HG03378 (cell line): Measurements from ENCODE around the gene FRG2B.
"Not testable (repeated sequence)": the region's sequence is repeated elsewhere in the genome, so short reads cannot be mapped to it uniquely, and the experiment has no call there.

Experiments used
- ATAC-seq: cut with Tn5 transposase; IDR thresholded peaks from one replicate; pipeline ENCODE4 v1.9.1; 2021; ENCODE audit warnings: mild to moderate bottlenecking, moderate library complexity; ENCODE audit not compliant: unreplicated experiment

The FRG2B gene

DNA sequence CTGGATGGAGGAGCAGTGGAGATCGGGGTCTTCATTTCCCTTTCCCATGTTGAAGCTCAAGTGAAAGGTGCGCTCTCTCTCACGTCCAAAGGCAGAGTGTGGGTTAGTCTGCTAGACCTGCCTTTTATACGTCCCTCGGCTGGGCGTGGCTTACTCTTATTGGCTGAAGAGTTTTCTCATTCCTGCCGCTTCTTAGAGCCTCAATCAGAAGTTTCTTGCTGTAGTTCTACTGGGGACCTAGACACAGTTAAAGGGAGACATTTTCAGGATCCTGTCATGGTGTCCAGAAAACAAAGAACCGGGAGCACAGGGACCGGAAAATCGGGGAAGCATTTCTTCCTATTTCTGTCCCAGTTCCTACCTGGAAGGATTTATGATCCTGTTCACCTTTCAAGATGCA is at the start of gene FRG2B:
TSS of gene FRG2B (minus strand) at position 101 of the 400 bp plus-strand sequence. CDS start at position 48, 53 bp downstream.
- not testable (repeated sequence) for ATAC-seq

DNA sequence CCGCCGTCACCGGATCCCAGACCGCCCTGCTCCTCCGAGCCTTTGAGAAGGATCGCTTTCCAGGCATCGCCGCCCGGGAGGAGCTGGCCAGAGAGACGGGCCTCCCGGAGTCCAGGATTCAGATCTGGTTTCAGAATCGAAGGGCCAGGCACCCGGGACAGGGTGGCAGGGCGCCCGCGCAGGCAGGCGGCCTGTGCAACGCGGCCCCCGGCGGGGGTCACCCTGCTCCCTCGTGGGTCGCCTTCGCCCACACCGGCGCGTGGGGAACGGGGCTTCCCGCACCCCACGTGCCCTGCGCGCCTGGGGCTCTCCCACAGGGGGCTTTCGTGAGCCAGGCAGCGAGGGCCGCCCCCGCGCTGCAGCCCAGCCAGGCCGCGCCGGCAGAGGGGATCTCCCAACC is 40.9 kb upstream of the FRG2B start:
- ATAC-seq = not testable (repeated sequence)

DNA sequence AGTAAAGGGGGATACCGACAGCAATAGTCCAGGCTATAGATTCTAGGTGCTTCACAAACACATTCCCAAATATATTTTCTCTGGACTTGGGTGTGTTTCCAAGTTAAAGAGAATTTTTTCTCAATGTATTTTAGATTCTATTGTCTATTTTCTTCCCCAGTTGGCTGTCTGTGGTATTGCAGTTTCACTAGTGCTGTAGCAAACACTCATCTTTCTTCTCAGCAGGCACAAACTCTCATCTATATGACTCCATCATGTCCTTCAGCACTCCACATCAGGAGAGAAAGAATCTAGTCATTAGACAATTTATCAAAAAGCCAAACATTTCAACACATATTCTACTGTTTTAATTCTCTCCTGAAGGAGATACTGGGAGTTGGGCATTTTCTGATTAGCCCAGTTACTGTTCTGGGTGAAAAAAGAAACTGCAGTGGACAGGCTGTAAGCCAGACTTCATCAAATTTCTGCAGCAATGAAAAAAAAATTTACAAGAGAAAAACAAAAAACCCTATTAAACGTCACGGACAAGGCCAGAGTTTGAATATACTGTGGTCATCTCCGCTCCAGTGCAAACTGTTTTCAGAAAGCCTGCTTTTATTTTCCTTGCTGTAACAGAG is 37.1 kb upstream of the FRG2B start:
- not testable (repeated sequence) for ATAC-seq

DNA sequence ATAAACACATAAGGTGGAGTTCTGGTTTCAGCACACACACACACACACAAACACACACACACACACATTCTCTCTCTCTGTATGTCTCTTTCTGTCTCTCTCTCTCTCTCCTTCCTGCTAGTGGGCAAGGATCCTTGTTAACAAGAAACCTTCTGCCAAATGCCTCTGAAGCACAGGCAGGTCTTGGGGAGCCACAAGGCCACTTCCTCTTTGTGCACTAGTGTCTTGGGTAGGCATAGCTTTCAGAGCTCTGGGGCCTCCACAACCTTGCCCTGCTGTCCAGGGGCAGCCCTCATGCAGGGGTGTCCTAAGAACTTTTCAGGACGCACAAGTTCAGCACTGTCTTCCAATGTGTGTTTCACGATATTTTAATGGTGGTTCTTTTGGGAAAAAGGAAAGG is 34.5 kb upstream of the FRG2B start:
- not testable (repeated sequence) for ATAC-seq

DNA sequence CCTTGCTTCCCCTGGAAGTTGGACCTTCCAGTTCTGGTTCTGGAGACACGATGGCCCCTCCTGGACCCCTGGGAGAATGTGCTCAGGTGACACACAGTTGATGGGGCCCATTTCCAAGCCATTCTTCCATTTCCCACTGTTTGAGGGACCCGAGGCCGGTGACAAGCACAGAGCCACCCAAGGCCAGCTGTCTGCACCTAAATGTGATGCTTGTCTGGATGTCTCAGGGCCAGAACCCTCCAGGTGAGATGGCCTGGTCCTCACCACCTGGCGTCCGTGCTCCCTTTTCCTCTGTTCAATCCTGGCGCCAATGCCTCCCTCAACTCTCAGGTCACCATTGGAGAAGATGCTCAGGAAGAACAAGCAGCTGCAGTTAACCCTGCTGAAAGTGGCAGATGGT is 33.9 kb upstream of the FRG2B start:
- ATAC-seq = not testable (repeated sequence)

- ATAC-seq = not testable (repeated sequence)
Observed at GRCh38 chr10:133657276-133657675, 30.7 kb upstream of the FRG2B start.

DNA sequence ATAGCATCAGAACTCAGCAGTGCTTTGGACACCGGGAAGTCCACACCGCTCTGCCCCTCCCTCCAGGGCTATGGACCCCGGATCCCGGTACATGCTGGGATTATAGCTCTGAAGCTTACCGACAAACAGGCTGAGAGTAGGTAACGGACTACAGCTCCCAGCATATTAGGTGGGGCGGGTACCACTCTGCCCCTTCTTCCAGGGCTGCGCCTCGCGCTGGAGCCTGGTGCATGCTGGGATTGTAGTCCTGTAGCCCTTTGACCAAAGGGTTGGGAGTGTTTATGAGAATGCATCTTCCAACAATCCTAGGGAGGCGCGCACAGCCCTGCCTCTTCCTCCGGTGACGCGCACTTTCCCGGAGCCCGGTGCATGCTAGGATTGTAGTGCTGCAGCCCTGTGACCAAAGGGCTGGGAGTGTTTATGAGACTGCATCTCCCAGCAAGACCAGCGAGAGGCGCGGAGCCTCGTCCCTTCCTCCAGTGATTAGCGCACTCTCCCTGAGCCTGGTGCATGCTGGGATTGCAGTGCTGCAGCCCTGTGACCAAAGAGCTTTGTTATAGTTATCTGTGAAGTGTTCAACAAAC is 22.4 kb upstream of the FRG2B start:
- not testable (repeated sequence) for ATAC-seq

GRCh38 chr10:133647075-133647748 is 20.6 kb upstream of the FRG2B start:
- ATAC-seq = peak; percentile 92

DNA sequence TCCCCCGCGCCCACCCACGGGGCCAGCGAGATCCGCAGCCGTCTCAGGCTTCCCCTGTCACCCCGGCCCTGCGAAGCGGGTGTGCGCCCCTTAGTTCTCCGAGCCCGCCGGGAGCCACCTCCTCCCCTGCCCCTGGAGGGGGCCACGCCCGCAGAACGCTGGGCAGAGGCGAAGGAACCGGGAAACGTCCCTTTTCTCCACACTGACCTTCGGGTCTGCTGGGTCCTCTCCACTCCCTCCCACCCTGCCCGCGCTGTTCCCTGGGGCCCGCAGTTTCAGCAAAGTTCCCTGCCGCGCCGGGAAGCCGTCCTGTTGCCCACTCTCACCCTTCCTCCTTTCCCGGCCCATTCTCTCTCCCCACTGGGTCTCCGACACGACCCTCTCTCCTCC is 11.2 kb upstream of the FRG2B start:
- not testable (repeated sequence) for ATAC-seq

DNA sequence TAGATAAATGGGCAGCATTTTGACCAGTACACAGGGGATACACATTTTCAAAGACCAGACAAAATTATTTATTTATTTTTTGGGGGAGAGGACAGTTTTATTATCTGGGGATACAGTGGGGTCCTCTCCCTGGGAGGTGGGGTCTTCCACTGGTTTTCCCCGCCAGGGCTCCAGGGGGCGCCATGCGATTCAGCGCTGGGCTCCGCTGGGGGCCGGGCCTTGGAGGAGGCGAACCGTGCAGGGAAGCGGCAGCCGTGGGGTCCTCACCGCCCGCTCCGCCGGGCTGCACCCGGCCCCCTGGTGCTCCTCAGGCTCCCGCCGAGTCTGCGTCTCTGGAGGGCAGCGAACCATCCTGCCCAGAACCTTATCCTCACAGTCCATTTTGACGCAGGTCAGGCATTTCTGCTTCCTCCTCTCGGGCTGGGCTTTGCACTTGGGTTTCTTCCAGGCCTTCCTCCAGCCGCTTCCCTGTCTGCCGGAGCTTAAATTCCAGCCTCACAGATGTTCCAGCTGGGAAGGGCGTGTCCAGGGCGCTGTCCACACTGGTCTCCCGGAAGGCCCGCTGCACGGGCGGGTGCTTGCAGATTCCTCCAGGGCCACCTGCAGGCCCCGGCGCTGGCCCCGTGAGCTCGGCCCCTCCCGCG is 10.7 kb upstream of the FRG2B start:
- ATAC-seq = not testable (repeated sequence)

DNA sequence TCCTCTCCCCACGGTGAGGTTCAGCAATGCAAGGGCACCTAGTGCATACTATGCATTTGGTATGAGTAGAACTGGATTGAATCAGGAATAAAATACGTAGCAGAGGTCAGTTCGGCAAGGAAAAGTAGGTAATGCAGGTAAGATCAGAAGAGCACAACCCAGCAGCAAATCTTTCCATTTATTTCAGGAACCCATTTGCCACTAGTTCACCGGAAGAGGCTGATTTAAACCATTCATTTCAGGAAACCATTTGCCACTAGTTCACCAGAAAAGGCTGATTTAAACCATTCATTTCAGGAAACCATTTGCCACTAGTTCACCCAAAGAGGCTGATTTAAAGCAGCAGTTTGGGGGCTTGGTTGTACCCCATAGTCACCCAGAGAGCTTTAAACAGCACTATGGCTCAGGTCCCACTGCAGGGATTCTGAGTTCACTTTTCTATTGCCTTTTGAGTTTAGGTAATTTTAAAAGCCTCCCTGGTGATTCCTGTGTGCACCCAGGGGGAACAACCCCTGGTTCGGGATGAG is 4.2 kb upstream of the FRG2B start:
- ATAC-seq = not testable (repeated sequence)

DNA sequence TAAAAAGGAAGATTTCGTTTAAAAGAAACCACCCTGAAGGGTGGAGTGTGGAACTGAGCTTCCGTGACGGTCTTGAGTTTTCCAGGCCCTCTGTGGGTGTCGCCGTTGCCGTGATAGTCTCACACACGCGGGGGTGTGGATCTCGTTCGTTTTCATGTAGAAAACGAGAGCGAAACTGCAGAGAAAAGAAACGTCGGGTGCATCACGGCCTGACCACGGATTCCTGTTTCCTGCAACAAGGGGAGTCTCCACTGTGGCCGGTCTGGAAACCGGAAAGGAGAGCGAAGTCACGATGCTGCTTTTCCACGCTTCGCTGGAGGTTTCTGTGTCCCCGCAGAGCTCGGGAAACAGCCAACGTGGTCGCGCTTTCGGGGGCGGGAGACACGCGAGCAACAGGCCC is 4.1 kb downstream of the FRG2B start:
- not testable (repeated sequence) for ATAC-seq

DNA sequence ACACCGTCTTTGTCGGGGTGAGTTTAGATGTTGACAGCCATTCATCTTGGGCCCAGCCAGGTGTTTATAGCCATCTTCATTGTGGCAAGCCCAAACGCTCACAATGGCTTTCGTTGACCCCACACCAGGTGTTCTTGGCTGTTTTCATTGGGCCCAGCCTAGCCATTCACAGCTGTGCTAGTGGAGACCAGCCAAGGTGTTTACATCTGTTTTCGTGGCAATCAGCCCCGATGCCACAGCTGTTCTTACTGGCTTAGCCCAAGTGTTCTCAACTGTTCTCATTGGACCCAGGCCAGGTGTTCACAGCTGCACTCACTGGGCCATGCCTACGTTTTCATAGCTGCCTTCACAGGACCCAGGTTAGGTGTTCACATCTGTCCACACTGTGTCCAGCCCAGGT is 7.7 kb downstream of the FRG2B start:
- ATAC-seq = no peak

- ATAC-seq = no peak
Observed at GRCh38 chr10:133617196-133617595, 9.4 kb downstream of the FRG2B start.

GRCh38 chr10:133616371-133617130 is 10.0 kb downstream of the FRG2B start:
- ATAC-seq = no peak

- no peak for ATAC-seq
Observed at GRCh38 chr10:133614830-133615580, 11.6 kb downstream of the FRG2B start.

DNA sequence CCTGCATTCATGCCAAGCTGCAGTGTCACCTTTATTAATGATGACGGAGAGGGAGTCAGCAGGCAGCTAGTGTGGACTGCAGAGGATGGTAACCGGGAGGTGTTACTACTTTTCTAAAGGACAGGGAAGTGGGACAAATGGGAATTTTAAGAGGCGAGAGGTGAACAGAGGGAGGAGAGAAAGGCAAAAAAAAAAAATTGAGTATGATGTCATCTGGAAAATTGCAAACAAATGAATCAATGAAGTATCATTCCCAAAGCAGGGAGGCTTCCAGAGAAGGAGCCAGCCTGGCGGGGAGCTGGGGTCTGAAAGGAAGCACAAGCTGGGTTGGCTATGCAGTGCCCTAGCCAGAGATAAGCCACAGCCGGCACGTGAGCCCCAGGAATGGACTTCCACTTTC is 12.9 kb downstream of the FRG2B start:
- no peak for ATAC-seq

DNA sequence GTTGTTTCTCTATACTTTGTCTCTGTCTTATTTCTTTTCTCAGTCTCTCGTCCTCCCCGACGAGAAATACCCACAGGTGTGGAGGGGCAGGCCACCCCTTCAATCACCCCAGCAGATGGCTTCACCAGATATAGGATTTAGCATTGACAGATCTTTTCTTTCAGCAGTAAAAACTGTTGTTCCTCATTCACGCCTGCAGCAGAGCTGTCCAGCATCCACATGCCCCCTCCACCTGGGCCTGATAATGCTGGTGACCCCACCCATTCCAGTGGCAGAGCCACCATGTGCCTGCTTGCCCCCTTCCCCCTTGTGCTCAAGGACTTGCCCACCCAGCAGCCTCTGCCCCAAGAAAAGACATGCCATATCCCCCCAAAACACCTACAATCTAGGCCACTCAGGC is 15.5 kb downstream of the FRG2B start:
- ATAC-seq = no peak

DNA sequence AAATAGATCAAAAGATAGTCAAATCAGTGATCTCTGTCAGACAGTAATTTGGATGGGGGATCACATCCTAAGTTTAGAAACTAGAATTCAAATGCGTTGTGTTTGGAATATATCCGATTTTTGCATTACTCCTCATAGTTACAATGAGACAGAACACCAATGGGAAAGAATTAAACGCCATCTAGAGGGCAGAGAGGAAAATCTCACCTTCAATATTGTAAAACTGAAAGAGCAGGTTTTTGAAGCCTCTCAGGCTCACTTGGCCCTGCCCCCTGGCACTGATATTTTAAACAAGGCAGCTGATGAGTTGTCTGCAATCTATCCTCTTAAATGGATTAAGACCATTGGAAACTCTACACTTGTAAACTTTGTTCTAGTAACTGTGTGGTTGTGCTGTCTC is 17.7 kb downstream of the FRG2B start:
- ATAC-seq = no peak

DNA sequence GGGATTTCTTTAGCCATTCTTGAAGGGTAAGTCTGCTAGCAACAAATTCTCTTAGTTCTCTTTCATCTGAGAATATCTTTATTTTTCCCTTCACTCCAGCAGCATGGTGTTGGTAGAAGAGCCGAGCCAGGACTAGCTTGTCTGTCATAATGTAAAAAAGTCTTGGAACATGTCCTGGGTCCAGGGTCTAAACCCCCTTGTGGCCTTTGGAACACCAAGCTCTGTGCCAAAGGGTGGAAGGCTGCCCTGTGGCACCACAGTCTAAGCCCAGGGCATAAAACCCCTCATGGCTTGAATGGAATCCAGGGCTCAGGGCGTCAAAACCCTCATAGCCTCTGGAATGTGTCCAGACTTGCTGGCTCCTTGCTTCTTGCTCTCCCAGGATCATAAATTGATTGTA is 23.2 kb downstream of the FRG2B start:
- not testable (repeated sequence) for ATAC-seq
